Measurements from ENCODE around the gene S100PBP.

- TF ChIP-seq FOXM1 (IDR thresholded peaks at IDR 0.05; ENCODE audit: borderline replicate concordance, low read depth) (no peak), EP300 (IDR thresholded peaks at IDR 0.05; ENCODE audit: borderline replicate concordance) (no peak), NFIC (IDR thresholded peaks at IDR 0.05) (no peak), YY1 (IDR thresholded peaks at IDR 0.05; ENCODE audit: low read depth) (no peak), MAX (IDR thresholded peaks at IDR 0.05) (no peak), RAD21 (IDR thresholded peaks at IDR 0.05; ENCODE audit: low read depth) (no peak), EGR1 (IDR thresholded peaks at IDR 0.05) (no peak), CEBPB (IDR thresholded peaks at IDR 0.05) (no peak), TAF1 (IDR thresholded peaks at IDR 0.05; ENCODE audit: low read depth) (no peak), ZBTB7A (IDR thresholded peaks at IDR 0.05; ENCODE audit: low read depth) (no peak)
- TF ChIP-seq, protein P1, sequence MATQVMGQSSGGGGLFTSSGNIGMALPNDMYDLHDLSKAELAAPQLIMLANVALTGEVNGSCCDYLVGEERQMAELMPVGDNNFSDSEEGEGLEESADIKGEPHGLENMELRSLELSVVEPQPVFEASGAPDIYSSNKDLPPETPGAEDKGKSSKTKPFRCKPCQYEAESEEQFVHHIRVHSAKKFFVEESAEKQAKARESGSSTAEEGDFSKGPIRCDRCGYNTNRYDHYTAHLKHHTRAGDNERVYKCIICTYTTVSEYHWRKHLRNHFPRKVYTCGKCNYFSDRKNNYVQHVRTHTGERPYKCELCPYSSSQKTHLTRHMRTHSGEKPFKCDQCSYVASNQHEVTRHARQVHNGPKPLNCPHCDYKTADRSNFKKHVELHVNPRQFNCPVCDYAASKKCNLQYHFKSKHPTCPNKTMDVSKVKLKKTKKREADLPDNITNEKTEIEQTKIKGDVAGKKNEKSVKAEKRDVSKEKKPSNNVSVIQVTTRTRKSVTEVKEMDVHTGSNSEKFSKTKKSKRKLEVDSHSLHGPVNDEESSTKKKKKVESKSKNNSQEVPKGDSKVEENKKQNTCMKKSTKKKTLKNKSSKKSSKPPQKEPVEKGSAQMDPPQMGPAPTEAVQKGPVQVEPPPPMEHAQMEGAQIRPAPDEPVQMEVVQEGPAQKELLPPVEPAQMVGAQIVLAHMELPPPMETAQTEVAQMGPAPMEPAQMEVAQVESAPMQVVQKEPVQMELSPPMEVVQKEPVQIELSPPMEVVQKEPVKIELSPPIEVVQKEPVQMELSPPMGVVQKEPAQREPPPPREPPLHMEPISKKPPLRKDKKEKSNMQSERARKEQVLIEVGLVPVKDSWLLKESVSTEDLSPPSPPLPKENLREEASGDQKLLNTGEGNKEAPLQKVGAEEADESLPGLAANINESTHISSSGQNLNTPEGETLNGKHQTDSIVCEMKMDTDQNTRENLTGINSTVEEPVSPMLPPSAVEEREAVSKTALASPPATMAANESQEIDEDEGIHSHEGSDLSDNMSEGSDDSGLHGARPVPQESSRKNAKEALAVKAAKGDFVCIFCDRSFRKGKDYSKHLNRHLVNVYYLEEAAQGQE (IDR thresholded peaks at IDR 0.05; ENCODE audit: low read depth), result no peak
Observed at GRCh38 chr1:32889731-32890278, 72.4 kb downstream of the S100PBP start.

Measured in Ishikawa (cell line).